ENCODE results near the gene ZNF664.

ZNF664 gene

DNA sequence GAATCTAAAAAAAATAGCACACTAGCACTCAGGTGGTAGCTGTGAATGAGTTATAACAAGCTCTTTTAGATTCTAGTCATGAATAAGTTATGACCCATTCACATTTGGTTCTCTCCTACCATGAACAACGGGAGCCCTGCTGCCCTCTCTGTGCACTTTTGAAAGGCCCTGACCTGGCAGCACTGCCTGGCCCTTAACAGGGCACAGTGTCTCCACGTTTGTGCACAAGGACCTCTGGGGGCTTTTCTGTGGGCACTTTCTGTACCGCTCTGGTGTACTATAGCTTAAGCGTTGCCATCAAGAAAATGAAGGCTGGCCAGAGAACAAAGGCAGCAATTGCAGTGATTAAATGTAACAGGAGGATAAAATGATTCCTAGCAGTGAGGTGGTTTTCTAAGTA, 21.5 kb upstream of the ZNF664 start:
- Histone ChIP-seq H3K79me2 (ENCODE audit: control insufficient read depth, low read length) (no peaks in the 10 kb centered on the region), H3K36me3 (ENCODE audit: control insufficient read depth, low read length) (no peaks in the 10 kb centered on the region), H3K9me3 (ENCODE audit: control insufficient read depth, insufficient read depth, low read length) (no peaks in the 10 kb centered on the region), H3K4me2 (ENCODE audit: low read length) (no peak overlapping the region), H3K27me3 (ENCODE audit: control insufficient read depth, low read length) (peaks cover 3% of the 10 kb centered on the region; the same call in 1 of the 2 replicates), H3K4me1 (ENCODE audit: control insufficient read depth, low read length) (no peaks in the 10 kb centered on the region), H3F3A (ENCODE audit: control insufficient read depth, insufficient read depth) (no peaks in the 10 kb centered on the region), H3K9me2 (replicated peaks; ENCODE audit: control insufficient read depth, low read length) (no peaks in the 10 kb centered on the region), H4K20me1 (ENCODE audit: control insufficient read depth, insufficient read depth, low read depth, low read length) (no peaks in the 10 kb centered on the region), H3K27ac (ENCODE audit: low read depth, low read length) (no peak overlapping the region), H3K4me3 (ENCODE audit: low read length) (no peak overlapping the region)
- TF ChIP-seq EZH2phosphoT487 (IDR thresholded peaks at IDR 0.05; ENCODE audit: borderline replicate concordance, low read length): no peak
- TF ChIP-seq, protein P1, sequence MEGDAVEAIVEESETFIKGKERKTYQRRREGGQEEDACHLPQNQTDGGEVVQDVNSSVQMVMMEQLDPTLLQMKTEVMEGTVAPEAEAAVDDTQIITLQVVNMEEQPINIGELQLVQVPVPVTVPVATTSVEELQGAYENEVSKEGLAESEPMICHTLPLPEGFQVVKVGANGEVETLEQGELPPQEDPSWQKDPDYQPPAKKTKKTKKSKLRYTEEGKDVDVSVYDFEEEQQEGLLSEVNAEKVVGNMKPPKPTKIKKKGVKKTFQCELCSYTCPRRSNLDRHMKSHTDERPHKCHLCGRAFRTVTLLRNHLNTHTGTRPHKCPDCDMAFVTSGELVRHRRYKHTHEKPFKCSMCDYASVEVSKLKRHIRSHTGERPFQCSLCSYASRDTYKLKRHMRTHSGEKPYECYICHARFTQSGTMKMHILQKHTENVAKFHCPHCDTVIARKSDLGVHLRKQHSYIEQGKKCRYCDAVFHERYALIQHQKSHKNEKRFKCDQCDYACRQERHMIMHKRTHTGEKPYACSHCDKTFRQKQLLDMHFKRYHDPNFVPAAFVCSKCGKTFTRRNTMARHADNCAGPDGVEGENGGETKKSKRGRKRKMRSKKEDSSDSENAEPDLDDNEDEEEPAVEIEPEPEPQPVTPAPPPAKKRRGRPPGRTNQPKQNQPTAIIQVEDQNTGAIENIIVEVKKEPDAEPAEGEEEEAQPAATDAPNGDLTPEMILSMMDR (IDR thresholded peaks at IDR 0.05; ENCODE audit: low read depth, low read length, poor library complexity, severe bottlenecking): no peak

DNA sequence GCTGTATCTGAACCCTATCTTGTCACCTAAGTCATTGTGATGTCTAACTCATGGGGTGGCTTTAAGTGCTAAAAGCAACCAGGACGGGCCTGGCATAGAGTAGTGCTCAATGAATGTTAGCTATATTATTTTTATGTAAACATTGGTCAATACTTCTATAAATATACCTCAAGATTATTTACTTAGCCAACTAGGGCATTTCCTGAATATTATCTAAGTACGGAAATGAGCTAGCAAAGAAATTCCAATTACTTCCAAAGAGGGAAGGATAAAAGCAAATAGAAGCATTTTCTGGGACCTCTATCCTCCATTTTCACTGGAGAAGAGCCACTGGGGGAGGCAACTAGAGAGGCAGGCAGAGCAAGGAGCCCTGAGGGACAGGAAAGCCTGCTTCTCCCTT, 21.0 kb upstream of the ZNF664 start:
- no peaks in the 10 kb centered on the region for H3F3A ChIP-seq (ENCODE audit: control insufficient read depth, insufficient read depth)
- H3K9me2 ChIP-seq (replicated peaks; ENCODE audit: control insufficient read depth, low read length): no peaks in the 10 kb centered on the region
- peaks cover 3% of the 10 kb centered on the region; the same call in 1 of the 2 replicates for H3K27me3 ChIP-seq (ENCODE audit: control insufficient read depth, low read length)
- no peaks in the 10 kb centered on the region for H3K36me3 ChIP-seq (ENCODE audit: control insufficient read depth, low read length)
- no peak overlapping the region for H3K27ac ChIP-seq (ENCODE audit: low read depth, low read length)
- no peaks in the 10 kb centered on the region for H3K4me1 ChIP-seq (ENCODE audit: control insufficient read depth, low read length)
- H3K9me3 ChIP-seq (ENCODE audit: control insufficient read depth, insufficient read depth, low read length): no peaks in the 10 kb centered on the region
- H3K4me3 ChIP-seq (ENCODE audit: low read length): no peak overlapping the region
- TF ChIP-seq, protein P1 (IDR thresholded peaks at IDR 0.05; ENCODE audit: low read depth, low read length, poor library complexity, severe bottlenecking): no peak
- TF ChIP-seq EZH2phosphoT487 (IDR thresholded peaks at IDR 0.05; ENCODE audit: borderline replicate concordance, low read length): no peak
- no peaks in the 10 kb centered on the region for H4K20me1 ChIP-seq (ENCODE audit: control insufficient read depth, insufficient read depth, low read depth, low read length)
- H3K4me2 ChIP-seq (ENCODE audit: low read length): no peak overlapping the region
- H3K79me2 ChIP-seq (ENCODE audit: control insufficient read depth, low read length): no peaks in the 10 kb centered on the region

DNA sequence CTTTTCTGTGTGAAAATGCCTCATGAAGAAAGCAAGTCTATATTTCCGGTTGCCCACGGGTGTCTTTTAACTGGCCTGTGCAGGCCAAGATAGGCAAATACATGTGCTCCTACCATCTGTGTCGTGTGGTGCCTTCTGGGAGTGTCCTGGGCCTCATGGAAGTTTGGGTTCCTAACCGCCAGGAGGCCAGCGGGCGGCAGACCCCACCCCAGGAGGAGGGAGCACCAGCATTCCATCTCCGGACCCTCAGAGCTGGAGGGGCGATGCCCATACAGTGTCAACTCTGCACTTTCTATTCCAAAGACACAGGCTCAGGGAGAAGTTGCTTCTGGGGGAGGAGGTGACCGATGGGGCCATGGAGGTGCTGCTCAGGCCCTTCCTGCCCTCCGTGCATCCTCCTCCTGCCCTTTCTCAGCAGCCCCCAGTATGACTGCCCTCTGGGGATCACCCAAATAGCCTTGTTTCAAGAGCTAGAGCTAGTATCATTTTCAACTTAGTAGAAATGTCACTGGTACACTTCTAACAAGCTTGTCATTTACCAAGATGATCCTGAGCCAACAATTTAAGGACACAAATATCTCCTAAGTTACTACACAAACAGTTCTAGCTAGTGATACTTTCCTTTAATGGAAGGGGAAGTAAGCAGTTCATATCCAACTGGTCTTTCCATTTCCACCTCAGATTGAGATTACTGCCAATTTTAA, 18.2 kb upstream of the ZNF664 start:
- H3F3A ChIP-seq (ENCODE audit: control insufficient read depth, insufficient read depth): no peaks in the 10 kb centered on the region
- no peaks in the 10 kb centered on the region for H3K36me3 ChIP-seq (ENCODE audit: control insufficient read depth, low read length)
- no peak overlapping the region for H3K4me2 ChIP-seq (ENCODE audit: low read length)
- H3K9me2 ChIP-seq (replicated peaks; ENCODE audit: control insufficient read depth, low read length): no peaks in the 10 kb centered on the region
- TF ChIP-seq EZH2phosphoT487 (IDR thresholded peaks at IDR 0.05; ENCODE audit: borderline replicate concordance, low read length): no peak
- TF ChIP-seq, protein P1 (IDR thresholded peaks at IDR 0.05; ENCODE audit: low read depth, low read length, poor library complexity, severe bottlenecking): no peak
- H3K27me3 ChIP-seq (ENCODE audit: control insufficient read depth, low read length): peaks cover 3% of the 10 kb centered on the region; the same call in 1 of the 2 replicates
- no peaks in the 10 kb centered on the region for H3K4me1 ChIP-seq (ENCODE audit: control insufficient read depth, low read length)
- no peaks in the 10 kb centered on the region for H3K9me3 ChIP-seq (ENCODE audit: control insufficient read depth, insufficient read depth, low read length)
- H3K79me2 ChIP-seq (ENCODE audit: control insufficient read depth, low read length): no peaks in the 10 kb centered on the region
- no peak overlapping the region for H3K4me3 ChIP-seq (ENCODE audit: low read length)
- H4K20me1 ChIP-seq (ENCODE audit: control insufficient read depth, insufficient read depth, low read depth, low read length): no peaks in the 10 kb centered on the region
- H3K27ac ChIP-seq (ENCODE audit: low read depth, low read length): no peak overlapping the region

Measured in DOHH2 (cell line).